Activated CD4-positive, alpha-beta T cell treated with anti-CD3 and anti-CD28 coated beads for 36 hours (primary cell): Measurements from ENCODE around the gene RPP38. TPM values are rescaled to one million over a fixed set of nuclear protein-coding genes. Genes with fewer than 3 reads are reported as not detected.
A peak's percentile ranks its signal among the peaks of the same experiment; 100 is the strongest.

Experiments
- ATAC-seq: fragments of 200-7000 bp; cut with Tn5 transposase; one replicate; pipeline ENCODE4 v1.10.0; 2021; ENCODE audit warnings: mild to moderate bottlenecking, moderate library complexity
- CTCF ChIA-PET: fragments of 350-600 bp; sonication (Branson Sonifier 250); formaldehyde crosslinking; loops from one replicate; lab custom pipeline; 2021; ENCODE audit warnings: antibody characterized with exemption; lab: Charles Lee
- POLR2A ChIA-PET: fragments of 350-600 bp; sonication (Branson Sonifier 250); formaldehyde crosslinking; loops from one replicate; lab custom pipeline; 2021; ENCODE audit warnings: antibody characterized with exemption, inconsistent platforms; lab: Charles Lee
- DNase-seq: peaks from one replicate; pipeline ENCODE4 v3.0.0-alpha.2; 2020
- H3K27ac Mint-ChIP-seq: one replicate; pipeline ENCODE4 v1.8.0; 2021; ENCODE audit warnings: mixed read lengths
- H3K27me3 Mint-ChIP-seq: one replicate; pipeline ENCODE4 v1.8.0; 2021; ENCODE audit warnings: mixed read lengths
- H3K36me3 Mint-ChIP-seq: one replicate; pipeline ENCODE4 v1.8.0; 2021; ENCODE audit warnings: low read depth, mixed read lengths
- H3K4me1 Mint-ChIP-seq: one replicate; pipeline ENCODE4 v1.8.0; 2021; ENCODE audit warnings: mixed read lengths
- H3K4me3 Mint-ChIP-seq: one replicate; pipeline ENCODE4 v1.8.0; 2021; ENCODE audit warnings: mild to moderate bottlenecking, moderate library complexity, mixed read lengths
- H3K9me3 Mint-ChIP-seq: one replicate; pipeline ENCODE4 v1.8.0; 2021; ENCODE audit warnings: low read depth, mixed read lengths
- intact Hi-C, 2 experiments: fragments of 100-400 bp; cut with DNase I in 1 of 2; cut with micrococcal nuclease in 1 of 2; formaldehyde crosslinking; loops; one replicate each; pipeline versions ENCODE4 v1.14.2 to v1.15.1; 2022 to 2024; cut with DNase I, micrococcal nuclease
- total RNA-seq, 2 experiments: library from RNA; stranded (reverse); gene quantifications; one replicate each; pipeline ENCODE4 v1.2.3, GENCODE V29; 2021

RPP38 gene
- total RNA-seq, 2 experiments from 2014 or later: 26.1 to 27.1 TPM

GRCh38 chr10:15113766-15114165, 16.6 kb downstream of the RPP38 start:
- H3K9me3 Mint-ChIP-seq: no peaks in the 10 kb centered on the region
- intact Hi-C loops: no loop called here
- POLR2A ChIA-PET: interaction anchor here (0.8 kb wide), 1 partner anchor 28 kb away, joined by 3 read pairs; no protein-coding TSS in a partner anchor
- no peaks in the 10 kb centered on the region for H3K27me3 Mint-ChIP-seq
- no peak overlapping the region for H3K27ac Mint-ChIP-seq
- ATAC-seq: no peak
- H3K4me1 Mint-ChIP-seq: peaks cover 9% of the 10 kb centered on the region
- CTCF ChIA-PET: interaction anchor here (0.6 to 1.7 kb wide), 4 partner anchors 8 to 142 kb away, joined by 3 to 8 read pairs (median 6); no protein-coding TSS in a partner anchor
- peaks cover 15% of the 10 kb centered on the region for H3K36me3 Mint-ChIP-seq
- no peak for DNase-seq
- H3K4me3 Mint-ChIP-seq: no peak overlapping the region

GRCh38 chr10:15116225-15116624, 19.1 kb downstream of the RPP38 start:
- Mint-ChIP-seq H3K4me1 (peaks cover 9% of the 10 kb centered on the region), H3K9me3 (no peaks in the 10 kb centered on the region), H3K36me3 (peaks cover 12% of the 10 kb centered on the region), H3K4me3 (no peak overlapping the region), H3K27ac (no peak overlapping the region), H3K27me3 (no peaks in the 10 kb centered on the region)
- DNase-seq: no peak
- POLR2A ChIA-PET: no interaction called here
- no peak for ATAC-seq
- intact Hi-C loops: no loop called here
- CTCF ChIA-PET: interaction anchor here (0.9 to 2.0 kb wide), 2 partner anchors 10 to 11 kb away, joined by 3 to 6 read pairs; no protein-coding TSS in a partner anchor

- Mint-ChIP-seq H3K27ac (no peak overlapping the region), H3K4me3 (no peak overlapping the region), H3K36me3 (peaks cover 9% of the 10 kb centered on the region), H3K27me3 (no peaks in the 10 kb centered on the region), H3K4me1 (peaks cover 21% of the 10 kb centered on the region), H3K9me3 (no peaks in the 10 kb centered on the region)
- CTCF ChIA-PET: interaction anchor here (0.9 to 1.7 kb wide), 2 partner anchors 12 to 15 kb away, joined by 3 to 7 read pairs; no protein-coding TSS in a partner anchor
- DNase-seq (no peak), ATAC-seq (no peak)
- POLR2A ChIA-PET: interaction anchor here (1.2 kb wide), 1 partner anchor 933 kb away, joined by 3 read pairs; no protein-coding TSS in a partner anchor
- intact Hi-C loops: no loop called here
Observed at GRCh38 chr10:15118615-15119014, 21.5 kb downstream of the RPP38 start.

- H3K27me3 Mint-ChIP-seq: no peaks in the 10 kb centered on the region
- DNase-seq (no peak), ATAC-seq (no peak)
- peaks cover 38% of the 10 kb centered on the region for H3K4me1 Mint-ChIP-seq
- CTCF ChIA-PET: interaction anchor here (3.4 kb wide), 1 partner anchor 15 kb away, joined by 16 read pairs; no protein-coding TSS in a partner anchor
- H3K9me3 Mint-ChIP-seq: no peaks in the 10 kb centered on the region
- H3K4me3 Mint-ChIP-seq: no peak overlapping the region
- no peak overlapping the region for H3K27ac Mint-ChIP-seq
- intact Hi-C loops: loop anchor here in 1 of 2 experiments (5.0 to 10.0 kb wide), 3 partner anchors 87 to 558 kb away; no protein-coding TSS in a partner anchor
- H3K36me3 Mint-ChIP-seq: peaks cover 17% of the 10 kb centered on the region
- POLR2A ChIA-PET: no interaction called here
Observed at GRCh38 chr10:15120523-15120922, 23.4 kb downstream of the RPP38 start.

- Mint-ChIP-seq H3K36me3 (peaks cover 21% of the 10 kb centered on the region), H3K4me3 (no peak overlapping the region), H3K27ac (peak overlapping the region; percentile 51), H3K9me3 (peaks cover 4% of the 10 kb centered on the region), H3K4me1 (peaks cover 36% of the 10 kb centered on the region), H3K27me3 (no peaks in the 10 kb centered on the region)
- no peak for DNase-seq
- CTCF ChIA-PET: interaction anchor here (0.5 to 3.6 kb wide), 4 partner anchors 16 to 48 kb away, joined by 3 to 16 read pairs (median 10); no protein-coding TSS in a partner anchor
- intact Hi-C loops: loop anchor here in 1 of 2 experiments (1.0 to 10.0 kb wide), 4 partner anchors 24 to 559 kb away; partner anchors contain the start of gene RPP38
- POLR2A ChIA-PET: interaction anchor here (0.5 to 2.4 kb wide), 2 partner anchors 19 to 46 kb away, joined by 3 to 10 read pairs; partner anchors contain the start of gene NMT2
- ATAC-seq: no peak
Observed at GRCh38 chr10:15121707-15122106, 24.6 kb downstream of the RPP38 start.

- Mint-ChIP-seq H3K4me3 (peak overlapping the region; percentile 40), H3K27me3 (no peaks in the 10 kb centered on the region), H3K27ac (peak overlapping the region; percentile 92), H3K36me3 (peaks cover 23% of the 10 kb centered on the region), H3K4me1 (peaks cover 36% of the 10 kb centered on the region), H3K9me3 (peaks cover 4% of the 10 kb centered on the region)
- peak; percentile 72 for ATAC-seq
- POLR2A ChIA-PET: interaction anchor here (0.5 to 2.4 kb wide), 3 partner anchors 46 to 937 kb away, joined by 3 to 10 read pairs (median 4); partner anchors contain the start of gene NMT2
- CTCF ChIA-PET: interaction anchor here (0.5 to 3.6 kb wide), 8 partner anchors 17 to 568 kb away, joined by 3 to 16 read pairs (median 6); partner anchors contain the start of gene FAM171A1
- intact Hi-C loops: loop anchor here (1.0 to 10.0 kb wide), 7 partner anchors 19 to 560 kb away; partner anchors contain the start of gene RPP38 (in 1 of the 2)
- peak; percentile 47 for DNase-seq
Observed at GRCh38 chr10:15122477-15123030, 25.4 kb downstream of the RPP38 start.

- peaks cover 44% of the 10 kb centered on the region for H3K4me1 Mint-ChIP-seq
- ChIA-PET CTCF (interaction anchor here (0.6 to 3.6 kb wide), 9 partner anchors 10 to 190 kb away, joined by 3 to 16 read pairs (median 4); no protein-coding TSS in a partner anchor), POLR2A (interaction anchor here (0.6 to 2.4 kb wide), 4 partner anchors 18 to 938 kb away, joined by 3 to 10 read pairs (median 6); partner anchors contain the start of gene NMT2)
- H3K9me3 Mint-ChIP-seq: peaks cover 4% of the 10 kb centered on the region
- no peaks in the 10 kb centered on the region for H3K27me3 Mint-ChIP-seq
- H3K36me3 Mint-ChIP-seq: peaks cover 31% of the 10 kb centered on the region
- peak; percentile 77 for ATAC-seq
- intact Hi-C loops: loop anchor here (1.0 to 10.0 kb wide), 6 partner anchors 18 to 561 kb away; no protein-coding TSS in a partner anchor
- DNase-seq: no peak
- no peak overlapping the region for H3K4me3 Mint-ChIP-seq
- peak overlapping the region; percentile 97 for H3K27ac Mint-ChIP-seq
Observed at GRCh38 chr10:15123749-15124184, 26.6 kb downstream of the RPP38 start.

GRCh38 chr10:15124190-15124589, 27.0 kb downstream of the RPP38 start:
- intact Hi-C loops: loop anchor here in 1 of 2 experiments (5.0 to 10.0 kb wide), 3 partner anchors 83 to 562 kb away; no protein-coding TSS in a partner anchor
- ChIA-PET CTCF (interaction anchor here (0.6 to 3.6 kb wide), 7 partner anchors 10 to 86 kb away, joined by 3 to 13 read pairs (median 4); no protein-coding TSS in a partner anchor), POLR2A (interaction anchor here (0.6 to 2.4 kb wide), 4 partner anchors 17 to 939 kb away, joined by 3 to 10 read pairs (median 6); partner anchors contain the start of gene NMT2)
- ATAC-seq: no peak
- H3K9me3 Mint-ChIP-seq: peaks cover 4% of the 10 kb centered on the region
- H3K36me3 Mint-ChIP-seq: peaks cover 32% of the 10 kb centered on the region
- peaks cover 47% of the 10 kb centered on the region for H3K4me1 Mint-ChIP-seq
- H3K27me3 Mint-ChIP-seq: no peaks in the 10 kb centered on the region
- H3K4me3 Mint-ChIP-seq: no peak overlapping the region
- peak overlapping the region; percentile 97 for H3K27ac Mint-ChIP-seq
- no peak for DNase-seq

GRCh38 chr10:15124908-15125307, 27.8 kb downstream of the RPP38 start:
- H3K9me3 Mint-ChIP-seq: peaks cover 4% of the 10 kb centered on the region
- no peak for ATAC-seq
- no peak for DNase-seq
- peaks cover 37% of the 10 kb centered on the region for H3K36me3 Mint-ChIP-seq
- ChIA-PET POLR2A (no interaction called here), CTCF (interaction anchor here (1.6 to 3.6 kb wide), 3 partner anchors 15 to 42 kb away, joined by 4 to 13 read pairs (median 8); no protein-coding TSS in a partner anchor)
- no peaks in the 10 kb centered on the region for H3K27me3 Mint-ChIP-seq
- no peak overlapping the region for H3K4me3 Mint-ChIP-seq
- intact Hi-C loops: loop anchor here in 1 of 2 experiments (5.0 to 10.0 kb wide), 3 partner anchors 82 to 563 kb away; no protein-coding TSS in a partner anchor
- H3K4me1 Mint-ChIP-seq: peaks cover 50% of the 10 kb centered on the region
- peak overlapping the region; percentile 97 for H3K27ac Mint-ChIP-seq

- intact Hi-C loops: no loop called here
- no peaks in the 10 kb centered on the region for H3K27me3 Mint-ChIP-seq
- POLR2A ChIA-PET: no interaction called here
- CTCF ChIA-PET: interaction anchor here (0.6 kb wide), 2 partner anchors 607 to 1697 kb away, joined by 3 read pairs; no protein-coding TSS in a partner anchor
- peaks cover 4% of the 10 kb centered on the region for H3K9me3 Mint-ChIP-seq
- H3K4me1 Mint-ChIP-seq: peaks cover 14% of the 10 kb centered on the region
- H3K36me3 Mint-ChIP-seq: peaks cover 46% of the 10 kb centered on the region
- H3K4me3 Mint-ChIP-seq: no peak overlapping the region
- ATAC-seq: no peak
- no peak overlapping the region for H3K27ac Mint-ChIP-seq
- DNase-seq: no peak
Observed at GRCh38 chr10:15131330-15131729, 34.2 kb downstream of the RPP38 start.
